ENCODE measurements around the gene AURKB. TPM values are rescaled to one million over a fixed set of nuclear protein-coding genes. Genes with fewer than 3 reads are reported as not detected.

Gene AURKB
- total and polyA plus RNA-seq, 8 donors: 1.0 to 66.0 (median 9.5) TPM

- H3K27ac ChIP-seq: peak overlapping the region; percentile 96 to 100 (median 100)
- H3K4me3 ChIP-seq: peak overlapping the region; percentile 66 to 91 (median 76)
- DNase-seq: peak; percentile 57 to 60
- no peaks in the 10 kb centered on the region for H3K27me3 ChIP-seq
- H3K4me1 ChIP-seq: peaks cover 43 to 76% (median 62%) of the 10 kb centered on the region in 4 donors
- peaks cover 23 to 39% (median 27%) of the 10 kb centered on the region in 4 donors for H3K36me3 ChIP-seq
- 10 to 21% (median 16%) methylated on average over 14 of the region's 14 CpGs for WGBS, 5 donors
- intact Hi-C loops (cut with DNase I; ENCODE audit: low total_unique reads): no loop called here
- TF ChIP-seq POLR2AphosphoS5 (IDR thresholded peaks at IDR 0.05) (peak in 2 of 3 donors; percentile 44 to 68), EP300 (IDR thresholded peaks at IDR 0.05) (no peak), POLR2A (IDR thresholded peaks at IDR 0.05) (no peak), CTCF (IDR thresholded peaks at IDR 0.05) (no peak)
- H3K9me3 ChIP-seq: no peaks in the 10 kb centered on the region
Measured at GRCh38 chr17:8155231-8155995, 55.0 kb downstream of the AURKB start.

Other genes with a start within 250 kb of the AURKB start
- not detected for gene GUCY2D, start 208.0 kb downstream of the AURKB start, total RNA-seq
- under 1 TPM in 1 of 3 donors, not detected in 2; 0.25 TPM for gene GUCY2D, start 208.0 kb downstream of the AURKB start, polyA plus RNA-seq
- 1 to 10 TPM in 4 of 5 donors, not detected in 1; 1.5 to 7.0 (median 2.6) TPM for gene ALOX15B, start 171.5 kb downstream of the AURKB start, total RNA-seq
- gene ALOX15B, start 171.5 kb downstream of the AURKB start, polyA plus RNA-seq: 10 to 100 TPM in 1 of 3 donors, 1 to 10 TPM in 2; 2.4 to 10.5 (median 3.1) TPM
- gene ALOX12B, start 122.9 kb downstream of the AURKB start, total RNA-seq: not detected
- gene ALOX12B, start 122.9 kb downstream of the AURKB start, polyA plus RNA-seq: under 1 TPM in 1 of 3 donors, not detected in 2; 0.88 TPM
- gene ALOXE3, start 92.1 kb downstream of the AURKB start, total RNA-seq: not detected
- gene ALOXE3, start 92.1 kb downstream of the AURKB start, polyA plus RNA-seq: under 1 TPM in 2 of 3 donors, not detected in 1; 0.12 to 0.43 TPM
- gene HES7, start 86.5 kb downstream of the AURKB start, total RNA-seq: not detected
- gene HES7, start 86.5 kb downstream of the AURKB start, polyA plus RNA-seq: under 1 TPM in 2 of 3 donors, not detected in 1; 0.58 to 0.92 TPM
- 100 to 1,000 TPM in 3 of 5 donors, 10 to 100 TPM in 2; 16.2 to 163 (median 137) TPM for gene PER1, start 58.2 kb downstream of the AURKB start, total RNA-seq
- gene PER1, start 58.2 kb downstream of the AURKB start, polyA plus RNA-seq: 10 to 100 TPM; 47.2 to 69.4 (median 66.7) TPM
- gene VAMP2, start 47.6 kb downstream of the AURKB start, total RNA-seq: 100 to 1,000 TPM in 1 of 5 donors, 10 to 100 TPM in 2, 1 to 10 TPM in 2; 6.7 to 104 (median 17.3) TPM
- 10 to 100 TPM; 32.4 to 58.8 (median 43.1) TPM for gene VAMP2, start 47.6 kb downstream of the AURKB start, polyA plus RNA-seq
- gene TMEM107, start 34.2 kb downstream of the AURKB start, total RNA-seq: 10 to 100 TPM in 3 of 5 donors, 1 to 10 TPM in 2; 5.2 to 37.6 (median 14.9) TPM
- 10 to 100 TPM in 1 of 3 donors, 1 to 10 TPM in 2; 6.3 to 10.3 (median 8.0) TPM for gene TMEM107, start 34.2 kb downstream of the AURKB start, polyA plus RNA-seq
- gene BORCS6, start 20.4 kb downstream of the AURKB start, total RNA-seq: 10 to 100 TPM in 2 of 5 donors, 1 to 10 TPM in 2, under 1 TPM in 1; 0.58 to 70.1 (median 4.6) TPM
- gene BORCS6, start 20.4 kb downstream of the AURKB start, polyA plus RNA-seq: 1 to 10 TPM; 6.6 to 9.2 (median 7.9) TPM
- gene CTC1, start 37.5 kb upstream of the AURKB start, total RNA-seq: 100 to 1,000 TPM in 1 of 5 donors, 10 to 100 TPM in 4; 12.9 to 105 (median 40.1) TPM
- 1 to 10 TPM; 3.7 to 9.9 (median 9.7) TPM for gene CTC1, start 37.5 kb upstream of the AURKB start, polyA plus RNA-seq
- 10 to 100 TPM in 4 of 5 donors, 1 to 10 TPM in 1; 5.9 to 68.7 (median 25.3) TPM for gene PFAS, start 38.7 kb upstream of the AURKB start, total RNA-seq
- gene PFAS, start 38.7 kb upstream of the AURKB start, polyA plus RNA-seq: 10 to 100 TPM in 1 of 3 donors, 1 to 10 TPM in 2; 4.6 to 10.2 (median 6.3) TPM
- 10 to 100 TPM in 1 of 5 donors, 1 to 10 TPM in 3, not detected in 1; 2.9 to 25.4 (median 7.6) TPM for gene RANGRF, start 78.1 kb upstream of the AURKB start, total RNA-seq
- 10 to 100 TPM; 48.5 to 59.2 (median 54.1) TPM for gene RANGRF, start 78.1 kb upstream of the AURKB start, polyA plus RNA-seq
- 10 to 100 TPM in 1 of 5 donors, 1 to 10 TPM in 2, under 1 TPM in 1, not detected in 1; 0.55 to 25.9 (median 4.8) TPM for gene SLC25A35, start 84.8 kb upstream of the AURKB start, total RNA-seq
- gene SLC25A35, start 84.8 kb upstream of the AURKB start, polyA plus RNA-seq: 1 to 10 TPM; 4.0 to 7.3 (median 4.4) TPM
- 100 to 1,000 TPM in 1 of 5 donors, 10 to 100 TPM in 2, 1 to 10 TPM in 2; 2.4 to 263 (median 11.0) TPM for gene ARHGEF15, start 99.7 kb upstream of the AURKB start, total RNA-seq
- gene ARHGEF15, start 99.7 kb upstream of the AURKB start, polyA plus RNA-seq: 1 to 10 TPM; 2.8 to 5.7 (median 3.8) TPM
- not detected for gene ODF4, start 129.3 kb upstream of the AURKB start, total RNA-seq
- not detected for gene ODF4, start 129.3 kb upstream of the AURKB start, polyA plus RNA-seq
- gene RPL26, start 172.6 kb upstream of the AURKB start, total RNA-seq: 1,000 to 10,000 TPM in 4 of 5 donors, 100 to 1,000 TPM in 1; 506 to 3,830 (median 2,422) TPM
- gene RPL26, start 172.6 kb upstream of the AURKB start, polyA plus RNA-seq: 1,000 to 10,000 TPM; 4,166 to 5,414 (median 4,286) TPM
- not detected for gene RNF222, start 187.3 kb upstream of the AURKB start, total RNA-seq
- gene RNF222, start 187.3 kb upstream of the AURKB start, polyA plus RNA-seq: 1 to 10 TPM in 1 of 3 donors, not detected in 2; 1.5 TPM
- 100 to 1,000 TPM in 1 of 5 donors, 10 to 100 TPM in 4; 12.8 to 102 (median 63.8) TPM for gene NDEL1, start 225.3 kb upstream of the AURKB start, total RNA-seq
- 10 to 100 TPM; 17.6 to 31.9 (median 26.3) TPM for gene NDEL1, start 225.3 kb upstream of the AURKB start, polyA plus RNA-seq